ENCODE measurements around the gene KLHL3. TPM values are rescaled to one million over a fixed set of nuclear protein-coding genes. Genes with fewer than 3 reads are reported as not detected.

The KLHL3 gene
- total RNA-seq (10 to 100 TPM in 4 of 7 donors, 1 to 10 TPM in 3; 7.4 to 17.9 (median 11.7) TPM), polyA plus RNA-seq (1 to 10 TPM; 1.3 to 2.7 (median 2.2) TPM)
- long read RNA-seq, donor 1 = 0 reads
- long read RNA-seq, donor 2, partial matches to known transcripts = 0 of 1 reads
- long read RNA-seq, donor 2, other reads (novel, unspliced or antisense) = 0 of 1 reads

- Histone ChIP-seq H3K4me1 (peaks cover 17 to 46% (median 37%) of the 10 kb centered on the region in 6 donors), H3K9me3 (peaks cover 0 to 4% (median 0%) of the 10 kb centered on the region in 8 donors), H3K4me3 (peak within 1 kb of the TSS; percentile 11 to 65 (median 36)), H3K27ac (peak within 1 kb of the TSS; percentile 28 to 74 (median 54)), H3K27me3 (replicated peaks in 1 of 7) (peaks cover 0 to 3% (median 0%) of the 10 kb centered on the region in 7 donors), H3K36me3 (no peaks in the 10 kb centered on the region)
- 1 to 7% (median 5%) methylated on average over 12 of the region's 12 CpGs for WGBS, 5 donors
- peak; percentile 76 for DNase-seq
- intact Hi-C loops (cut with DNase I; ENCODE audit: low total_unique reads) = loop anchor here (2.0 kb wide), 1 partner anchor 77 kb away; no protein-coding TSS in a partner anchor
- TF ChIP-seq CTCF (IDR thresholded peaks at IDR 0.05 in 8 of 11, conservative IDR thresholded peaks at IDR 0.05 in 3 of 11) (no peak), POLR2A (IDR thresholded peaks at IDR 0.05) (no peak), POLR2AphosphoS5 (IDR thresholded peaks at IDR 0.05) (no peak)
Observed at GRCh38 chr5:137735555-137736284, at the start of gene KLHL3. KLHL3 (minus strand) TSS chr5:137736089; CDS start chr5:137735646, 443 bp downstream.

- Histone ChIP-seq H3K9me3 (peaks cover 0 to 4% (median 0%) of the 10 kb centered on the region in 8 donors), H3K4me1 (peaks cover 0 to 5% (median 0%) of the 10 kb centered on the region in 6 donors), H3K36me3 (no peaks in the 10 kb centered on the region), H3K27me3 (replicated peaks in 1 of 7) (no peaks in the 10 kb centered on the region), H3K27ac (no peak overlapping the region), H3K4me3 (no peak overlapping the region)
- intact Hi-C loops (cut with DNase I; ENCODE audit: low total_unique reads) = no loop called here
- WGBS, 5 donors = 79 to 92% (median 85%) methylated on average over 3 to 4 of the region's 4 CpGs
- TF ChIP-seq POLR2AphosphoS5 (IDR thresholded peaks at IDR 0.05) = no peak
- TF ChIP-seq CTCF (IDR thresholded peaks at IDR 0.05 in 8 of 11, conservative IDR thresholded peaks at IDR 0.05 in 3 of 11) = no peak
- TF ChIP-seq POLR2A (IDR thresholded peaks at IDR 0.05) = no peak
- DNase-seq = no peak
Observed at GRCh38 chr5:137782984-137783536, 47.2 kb upstream of the KLHL3 start.

- H3K36me3 ChIP-seq = no peaks in the 10 kb centered on the region
- no peak overlapping the region for H3K4me3 ChIP-seq
- no peak overlapping the region for H3K27ac ChIP-seq
- 68 to 87% (median 82%) methylated on average over 2 of the region's 2 CpGs for WGBS, 5 donors
- intact Hi-C loops (cut with DNase I; ENCODE audit: low total_unique reads) = no loop called here
- peaks cover 0 to 4% (median 0%) of the 10 kb centered on the region in 8 donors for H3K9me3 ChIP-seq
- no peaks in the 10 kb centered on the region for H3K27me3 ChIP-seq (replicated peaks in 1 of 7)
- DNase-seq = no peak
- TF ChIP-seq POLR2AphosphoS5 (IDR thresholded peaks at IDR 0.05) (no peak), POLR2A (IDR thresholded peaks at IDR 0.05) (no peak), CTCF (IDR thresholded peaks at IDR 0.05 in 8 of 11, conservative IDR thresholded peaks at IDR 0.05 in 3 of 11) (no peak)
- H3K4me1 ChIP-seq = peaks cover 0 to 5% (median 0%) of the 10 kb centered on the region in 6 donors
Observed at GRCh38 chr5:137782055-137782454, 46.2 kb upstream of the KLHL3 start.
